ENCODE data around the gene CD200R1L. TPM values are rescaled to one million over a fixed set of nuclear protein-coding genes. Genes with fewer than 3 reads are reported as not detected.

Gene CD200R1L
- total and polyA plus RNA-seq, 2 experiments from 2014 or later, result not detected

GRCh38 chr3:112888381-112889085, 41.9 kb upstream of the CD200R1L start (continued):
- TF ChIP-seq ZNF462 (CRISPR knock-in tag; IDR thresholded peaks at IDR 0.05), result no peak
- TF ChIP-seq NANOG (IDR thresholded peaks at IDR 0.05; ENCODE audit: borderline replicate concordance), result no peak
- TF ChIP-seq CTCF (conservative IDR thresholded peaks at IDR 0.05; ENCODE audit: low read depth in 2 of 2), result no peak
- no peak for TF ChIP-seq EZH2 (IDR thresholded peaks at IDR 0.05; ENCODE audit: low read depth, unreplicated experiment)

DNA sequence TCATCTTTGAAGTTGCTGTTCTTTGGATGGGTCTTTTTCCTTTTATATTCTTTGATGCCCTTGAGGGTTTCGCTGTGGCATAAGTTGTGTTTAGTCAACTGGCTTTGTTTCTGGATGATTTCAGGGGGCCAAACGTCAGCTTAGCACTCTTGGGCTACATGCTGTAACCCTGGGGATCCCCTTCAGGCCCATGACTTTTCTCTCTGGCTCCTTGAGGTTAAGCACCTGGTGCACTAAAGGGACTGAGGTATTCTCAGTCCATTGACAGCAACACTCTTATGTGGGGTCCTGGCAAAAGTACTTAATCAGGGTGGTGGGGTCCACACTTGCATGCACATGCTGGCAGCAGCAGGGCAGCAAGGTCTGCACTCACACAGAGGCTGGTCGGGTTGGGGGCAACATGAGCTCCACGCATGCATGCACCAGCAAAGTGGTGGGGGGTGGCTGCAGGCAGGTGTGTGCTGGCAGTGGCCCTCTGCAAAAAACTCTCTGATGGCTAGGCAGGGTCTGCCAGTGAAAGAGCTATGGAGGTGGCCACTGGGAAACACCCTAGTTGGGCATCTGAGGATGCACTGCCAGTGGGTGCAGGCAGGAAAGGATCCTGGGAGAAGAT, 38.1 kb upstream of the CD200R1L start:
- H3K27me3 Mint-ChIP-seq (ENCODE audit: insufficient read depth, low read depth, poor library complexity), result no peaks in the 10 kb centered on the region
- H2AFZ ChIP-seq, result no peak overlapping the region
- H3K4me1 Mint-ChIP-seq, result peaks cover 9% of the 10 kb centered on the region
- no peak overlapping the region for H3K27ac Mint-ChIP-seq
- no peak for ATAC-seq
- no peaks in the 10 kb centered on the region for H3K27me3 ChIP-seq (ENCODE audit: insufficient read depth)
- peaks cover 15% of the 10 kb centered on the region for H3K4me1 ChIP-seq (ENCODE audit: insufficient read depth)
- H3F3A ChIP-seq (replicated peaks; ENCODE audit: low read depth), result no peaks in the 10 kb centered on the region
- no peaks in the 10 kb centered on the region for H4K20me1 ChIP-seq (replicated peaks; ENCODE audit: insufficient read depth)
- no peaks in the 10 kb centered on the region; the same call in 2 of the 3 replicates for H3K9me3 Mint-ChIP-seq
- no peak overlapping the region for H3K4me3 Mint-ChIP-seq
- H3K36me3 ChIP-seq (ENCODE audit: insufficient read depth), result no peaks in the 10 kb centered on the region
- no peaks in the 10 kb centered on the region for H3K36me3 Mint-ChIP-seq (ENCODE audit: low read depth)
- no peak overlapping the region for H3K4me3 ChIP-seq
- no peak for DNase-seq (ENCODE audit: low spot score)
- H3K4me2 ChIP-seq, result no peak overlapping the region
- peaks cover 4% of the 10 kb centered on the region; the same call in 1 of the 2 replicates for H3K9me2 ChIP-seq (ENCODE audit: insufficient read depth)
- no peaks in the 10 kb centered on the region for H3K79me2 ChIP-seq (replicated peaks; ENCODE audit: insufficient read depth)
- no peak overlapping the region for H3K27ac ChIP-seq (ENCODE audit: low read depth)
- TF ChIP-seq, protein P1, sequence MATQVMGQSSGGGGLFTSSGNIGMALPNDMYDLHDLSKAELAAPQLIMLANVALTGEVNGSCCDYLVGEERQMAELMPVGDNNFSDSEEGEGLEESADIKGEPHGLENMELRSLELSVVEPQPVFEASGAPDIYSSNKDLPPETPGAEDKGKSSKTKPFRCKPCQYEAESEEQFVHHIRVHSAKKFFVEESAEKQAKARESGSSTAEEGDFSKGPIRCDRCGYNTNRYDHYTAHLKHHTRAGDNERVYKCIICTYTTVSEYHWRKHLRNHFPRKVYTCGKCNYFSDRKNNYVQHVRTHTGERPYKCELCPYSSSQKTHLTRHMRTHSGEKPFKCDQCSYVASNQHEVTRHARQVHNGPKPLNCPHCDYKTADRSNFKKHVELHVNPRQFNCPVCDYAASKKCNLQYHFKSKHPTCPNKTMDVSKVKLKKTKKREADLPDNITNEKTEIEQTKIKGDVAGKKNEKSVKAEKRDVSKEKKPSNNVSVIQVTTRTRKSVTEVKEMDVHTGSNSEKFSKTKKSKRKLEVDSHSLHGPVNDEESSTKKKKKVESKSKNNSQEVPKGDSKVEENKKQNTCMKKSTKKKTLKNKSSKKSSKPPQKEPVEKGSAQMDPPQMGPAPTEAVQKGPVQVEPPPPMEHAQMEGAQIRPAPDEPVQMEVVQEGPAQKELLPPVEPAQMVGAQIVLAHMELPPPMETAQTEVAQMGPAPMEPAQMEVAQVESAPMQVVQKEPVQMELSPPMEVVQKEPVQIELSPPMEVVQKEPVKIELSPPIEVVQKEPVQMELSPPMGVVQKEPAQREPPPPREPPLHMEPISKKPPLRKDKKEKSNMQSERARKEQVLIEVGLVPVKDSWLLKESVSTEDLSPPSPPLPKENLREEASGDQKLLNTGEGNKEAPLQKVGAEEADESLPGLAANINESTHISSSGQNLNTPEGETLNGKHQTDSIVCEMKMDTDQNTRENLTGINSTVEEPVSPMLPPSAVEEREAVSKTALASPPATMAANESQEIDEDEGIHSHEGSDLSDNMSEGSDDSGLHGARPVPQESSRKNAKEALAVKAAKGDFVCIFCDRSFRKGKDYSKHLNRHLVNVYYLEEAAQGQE (IDR thresholded peaks at IDR 0.05; ENCODE audit: unreplicated experiment), result no peak
- TF ChIP-seq ZNF331 (CRISPR knock-in tag; IDR thresholded peaks at IDR 0.05; ENCODE audit: low read depth), result no peak
- TF ChIP-seq ZNF114 (CRISPR knock-in tag; IDR thresholded peaks at IDR 0.05), result no peak
